GM18520 (cell line): ENCODE measurements around the gene PAX7.

ENCODE experiments used
- ATAC-seq: cut with Tn5 transposase; IDR thresholded peaks from one replicate; pipeline ENCODE4 v1.9.1; 2021; ENCODE audit not compliant: unreplicated experiment

Gene PAX7

DNA sequence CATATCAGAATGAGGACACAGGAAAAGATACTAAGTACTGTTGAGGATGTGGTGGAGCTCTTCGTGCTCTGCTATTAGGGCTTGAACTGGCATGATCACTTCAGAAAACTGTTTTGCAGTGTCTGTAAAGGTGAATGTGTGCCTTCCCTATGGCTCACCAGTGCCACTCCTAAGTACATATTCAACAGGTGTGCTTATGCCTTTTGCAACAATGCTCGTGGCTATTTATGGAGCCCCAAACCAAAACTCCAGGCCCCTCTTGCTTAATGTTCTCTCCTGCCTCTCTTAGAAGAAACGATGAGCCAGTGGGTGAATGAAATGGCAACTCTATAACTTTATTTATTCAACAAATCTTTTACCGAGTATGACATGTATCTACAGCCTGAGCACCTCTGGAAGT lies 158.6 kb downstream of the PAX7 start:
- no peak for ATAC-seq

DNA sequence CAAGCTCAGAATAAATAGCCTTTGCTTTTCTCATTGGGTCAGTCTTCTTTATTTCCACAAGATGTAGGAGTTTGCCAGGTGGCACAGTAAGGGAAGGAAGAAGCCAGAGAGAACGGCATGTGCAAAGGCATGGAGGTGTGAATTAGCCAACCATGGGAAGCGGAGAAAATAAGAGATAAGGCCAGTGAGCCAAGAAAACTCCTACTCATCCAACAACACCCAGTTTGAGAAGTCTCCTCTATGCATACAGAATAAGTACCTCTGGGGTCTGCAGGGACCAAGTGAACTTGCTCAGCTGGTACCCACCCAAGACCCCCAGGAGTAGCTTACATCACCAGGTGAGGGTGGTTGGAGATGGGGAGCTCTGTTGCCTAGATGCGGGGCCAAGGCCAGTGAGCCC lies 162.1 kb downstream of the PAX7 start:
- no peak for ATAC-seq

GRCh38 chr1:18793164-18793563 lies 162.5 kb downstream of the PAX7 start:
- ATAC-seq = no peak

DNA sequence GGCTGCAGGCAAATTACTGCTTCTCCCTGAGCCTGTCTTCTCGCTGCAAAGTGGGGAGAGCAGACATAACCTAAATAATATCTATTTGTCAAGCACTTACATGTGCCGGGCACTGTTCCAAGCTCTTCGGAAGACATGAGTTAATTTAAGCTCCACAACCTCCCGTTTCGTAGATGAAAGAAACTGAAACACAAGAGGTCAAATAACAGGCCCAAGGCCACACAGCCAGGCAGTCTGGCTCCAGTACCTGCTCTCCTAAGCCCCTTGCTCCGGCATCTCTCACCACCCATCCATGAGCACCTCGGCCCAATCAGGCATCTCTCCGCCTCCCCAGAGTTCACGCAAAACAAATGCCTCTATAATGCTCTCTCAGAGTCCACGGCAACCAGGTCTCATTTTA lies 163.4 kb downstream of the PAX7 start:
- ATAC-seq = no peak

DNA sequence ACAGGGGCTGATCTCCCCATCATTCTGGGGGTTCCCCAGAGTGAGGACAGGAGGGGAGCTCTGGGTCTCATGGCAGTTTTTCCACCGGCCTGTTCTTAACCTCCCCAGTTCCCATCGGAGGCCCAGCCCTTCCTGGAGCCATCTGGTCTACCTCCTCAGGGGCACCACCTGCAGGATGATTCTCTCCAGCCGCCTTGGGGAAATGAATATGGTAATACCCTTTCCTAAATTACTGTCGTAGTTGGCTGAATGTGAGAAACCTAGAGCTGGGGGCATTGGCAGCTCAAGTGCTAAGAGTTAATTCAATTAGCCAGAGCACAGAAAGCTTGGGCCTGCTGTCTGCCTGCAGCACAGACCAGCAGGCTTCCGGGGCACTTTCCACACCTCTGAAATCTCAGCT lies 163.9 kb downstream of the PAX7 start:
- ATAC-seq = no peak

DNA sequence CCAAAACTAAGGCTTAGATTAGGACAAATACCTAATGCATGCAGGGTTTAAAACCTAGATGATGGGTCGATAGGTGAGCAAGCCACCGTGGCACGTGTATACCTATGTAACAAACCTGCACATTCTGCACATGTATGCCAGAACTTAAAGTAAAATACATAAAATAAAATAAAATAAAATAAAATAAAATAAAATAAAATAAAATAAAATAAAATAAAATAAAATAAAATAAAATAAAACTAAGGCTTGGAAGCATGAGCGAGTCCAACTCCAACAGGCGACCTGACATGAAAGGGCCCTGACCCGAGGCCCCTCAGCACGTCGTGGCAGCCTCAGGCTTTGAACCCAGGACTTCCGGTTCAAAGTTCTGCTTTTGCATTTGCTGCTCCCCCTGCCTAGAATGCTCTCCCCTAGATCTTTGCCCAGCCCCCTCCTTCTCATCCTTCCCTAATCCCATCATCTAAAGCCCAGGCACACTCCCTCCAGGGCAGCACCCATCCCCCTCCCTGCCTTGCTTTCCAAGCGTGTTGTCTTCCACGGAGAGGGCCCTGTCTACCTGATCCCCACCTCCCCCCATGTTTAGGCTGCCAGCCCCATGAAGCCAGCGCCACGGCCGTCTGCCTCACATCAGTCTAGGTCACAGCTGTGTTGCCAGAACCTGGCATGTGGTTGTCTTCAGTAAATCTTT lies 164.5 kb downstream of the PAX7 start:
- no peak for ATAC-seq

GRCh38 chr1:18796950-18797349 lies 166.3 kb downstream of the PAX7 start:
- ATAC-seq = no peak
